DND-41 (cell line): Measurements from ENCODE around the gene EFNA3.

Experiments
- ATAC-seq: fragments of 200-7000 bp; cut with Tn5 transposase; 3 replicates; pipeline ENCODE4 v1.9.1; 2021; ENCODE audit warnings: low read depth; ENCODE audit not compliant: insufficient read depth
- DNase-seq: peaks from one replicate; pipeline ENCODE4 v3.0.0-alpha.2; 2020
- H2AFZ ChIP-seq: 2 replicates; pipeline ENCODE4 v1.6.0; 2012; ENCODE audit warnings: low read depth, low read length
- H3K27ac ChIP-seq: 2 replicates; pipeline ENCODE4 v1.5.1; 2012; ENCODE audit warnings: low read length, inconsistent platforms
- H3K27me3 ChIP-seq: fragments of 200-600 bp; sonication (generic); 2 replicates; pipeline ENCODE4 v1.6.0; 2012; ENCODE audit warnings: low read length, mild to moderate bottlenecking, inconsistent platforms; ENCODE audit not compliant: insufficient read depth, poor library complexity
- H3K36me3 ChIP-seq: 2 replicates; pipeline ENCODE4 v1.5.1; 2012; ENCODE audit warnings: low read length, inconsistent platforms; ENCODE audit not compliant: insufficient read depth
- H3K4me1 ChIP-seq: 2 replicates; pipeline ENCODE4 v1.5.1; 2012; ENCODE audit warnings: mild to moderate bottlenecking, low read length; ENCODE audit not compliant: insufficient read depth
- H3K4me2 ChIP-seq: 2 replicates; pipeline ENCODE4 v1.6.0; 2012; ENCODE audit warnings: mild to moderate bottlenecking, moderate library complexity, low read length, inconsistent platforms; ENCODE audit not compliant: insufficient read depth
- H3K4me3 ChIP-seq, 2 experiments: fragments of 200-600 bp in 1 of 2; shearing (Covaris generic) in 1 of 2; 2 replicates each; pipeline ENCODE4 v1.5.1; 2012 to 2016; ENCODE audit warnings: inconsistent platforms in 2 of 2, low read length in 2 of 2, mild to moderate bottlenecking in 2 of 2, low read depth in 1 of 2, moderate library complexity in 1 of 2
- H3K79me2 ChIP-seq: 2 replicates; pipeline ENCODE4 v1.6.0; 2012; ENCODE audit warnings: low read length, inconsistent platforms; ENCODE audit not compliant: insufficient read depth
- H3K9ac ChIP-seq: 2 replicates; pipeline ENCODE4 v1.6.0; 2012; ENCODE audit warnings: low read depth, mild to moderate bottlenecking, inconsistent platforms, low read length, moderate library complexity
- H3K9me3 ChIP-seq: 2 replicates; pipeline ENCODE4 v1.5.1; 2012; ENCODE audit warnings: low read length, moderate library complexity, mild to moderate bottlenecking, inconsistent platforms; ENCODE audit not compliant: insufficient read depth, severe bottlenecking
- H4K20me1 ChIP-seq: 2 replicates; pipeline ENCODE4 v1.6.0; 2012; ENCODE audit warnings: low read length; ENCODE audit not compliant: insufficient read depth
- EZH2 ChIP-seq: IDR thresholded peaks from 3 replicates; pipeline ENCODE4 v1.6.1; 2012; ENCODE audit warnings: borderline replicate concordance, low read depth, mild to moderate bottlenecking, moderate library complexity, low read length, inconsistent platforms; ENCODE audit not compliant: severe bottlenecking
- TF ChIP-seq, protein P1 (sequence below): IDR thresholded peaks from 2 replicates; pipeline ENCODE4 v1.5.1; 2012; ENCODE audit warnings: borderline replicate concordance, low read length, moderate library complexity, mild to moderate bottlenecking; ENCODE audit not compliant: poor library complexity, severe bottlenecking; ENCODE audit errors: extremely low read depth

EFNA3 gene

GRCh38 chr1:155078469-155079209 is at the start of gene EFNA3:
Gene EFNA3 (plus strand): TSS chr1:155078837. CDS start chr1:155078942, 105 bp downstream.
- Histone ChIP-seq H3K9ac (peak within 1 kb of the TSS; percentile 49; the same call in 1 of the 2 replicates), H3K27ac (no peak within 1 kb of the TSS), H2AFZ (no peak within 1 kb of the TSS; the same call in 1 of the 2 replicates), H3K27me3 (peaks cover 72% of the 10 kb centered on the region), H3K4me2 (peak within 1 kb of the TSS; percentile 67), H3K9me3 (no peaks in the 10 kb centered on the region), H3K36me3 (no peaks in the 10 kb centered on the region), H3K79me2 (no peaks in the 10 kb centered on the region), H3K4me1 (peaks cover 34% of the 10 kb centered on the region), H4K20me1 (peaks cover 36% of the 10 kb centered on the region), H3K4me3 (peak within 1 kb of the TSS in 1 of 2 experiments; percentile 48; a peak in 2 of 4 replicates)
- peak; percentile 93 for TF ChIP-seq EZH2
- TF ChIP-seq, protein P1, sequence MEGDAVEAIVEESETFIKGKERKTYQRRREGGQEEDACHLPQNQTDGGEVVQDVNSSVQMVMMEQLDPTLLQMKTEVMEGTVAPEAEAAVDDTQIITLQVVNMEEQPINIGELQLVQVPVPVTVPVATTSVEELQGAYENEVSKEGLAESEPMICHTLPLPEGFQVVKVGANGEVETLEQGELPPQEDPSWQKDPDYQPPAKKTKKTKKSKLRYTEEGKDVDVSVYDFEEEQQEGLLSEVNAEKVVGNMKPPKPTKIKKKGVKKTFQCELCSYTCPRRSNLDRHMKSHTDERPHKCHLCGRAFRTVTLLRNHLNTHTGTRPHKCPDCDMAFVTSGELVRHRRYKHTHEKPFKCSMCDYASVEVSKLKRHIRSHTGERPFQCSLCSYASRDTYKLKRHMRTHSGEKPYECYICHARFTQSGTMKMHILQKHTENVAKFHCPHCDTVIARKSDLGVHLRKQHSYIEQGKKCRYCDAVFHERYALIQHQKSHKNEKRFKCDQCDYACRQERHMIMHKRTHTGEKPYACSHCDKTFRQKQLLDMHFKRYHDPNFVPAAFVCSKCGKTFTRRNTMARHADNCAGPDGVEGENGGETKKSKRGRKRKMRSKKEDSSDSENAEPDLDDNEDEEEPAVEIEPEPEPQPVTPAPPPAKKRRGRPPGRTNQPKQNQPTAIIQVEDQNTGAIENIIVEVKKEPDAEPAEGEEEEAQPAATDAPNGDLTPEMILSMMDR = no peak
- DNase-seq = peak; percentile 74
- peak; percentile 68 for ATAC-seq

DNA sequence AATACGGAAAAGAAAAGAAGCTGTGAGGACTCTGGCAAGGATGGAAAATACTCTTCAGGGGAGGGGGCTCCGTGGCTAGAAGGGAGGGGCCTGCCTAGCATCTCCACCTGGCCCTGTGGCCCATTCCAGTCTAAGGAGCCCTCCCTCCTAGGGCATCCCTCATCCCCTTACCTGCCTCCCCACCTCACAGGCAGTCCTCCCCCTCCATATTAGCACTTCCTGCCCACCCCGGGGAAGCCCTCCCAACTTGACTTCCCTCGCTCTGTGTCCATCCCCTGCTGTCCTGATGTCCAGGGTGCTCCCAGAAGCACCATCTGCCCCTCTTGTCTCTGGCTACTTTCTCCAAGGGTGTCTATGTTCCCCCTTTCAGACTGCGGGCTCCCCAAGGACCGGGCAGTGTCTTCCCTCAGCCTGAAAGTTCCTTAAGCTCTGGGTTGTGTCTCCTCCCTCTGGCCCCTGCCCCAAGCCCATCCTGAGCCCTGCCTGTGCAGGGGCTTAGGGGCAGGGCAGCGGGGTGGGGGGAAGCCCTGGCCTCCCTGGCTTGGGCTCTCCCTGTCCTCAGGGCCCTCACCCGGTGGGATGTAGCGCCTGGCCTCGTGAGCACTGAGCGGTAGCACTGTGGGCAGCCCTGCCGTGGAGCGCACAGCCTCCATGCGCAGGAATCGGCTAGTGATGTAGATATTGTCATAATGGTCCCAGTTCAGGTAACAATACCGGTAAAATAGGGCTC is 49.0 kb upstream of the EFNA3 start:
- H3K4me1 ChIP-seq = no peaks in the 10 kb centered on the region
- H3K27me3 ChIP-seq = peaks cover 24% of the 10 kb centered on the region
- H3K4me3 ChIP-seq = no peak overlapping the region
- no peak for TF ChIP-seq EZH2
- TF ChIP-seq, protein P1 = no peak
- ATAC-seq = no peak
- peaks cover 7% of the 10 kb centered on the region; the same call in 1 of the 2 replicates for H4K20me1 ChIP-seq
- no peaks in the 10 kb centered on the region for H3K9me3 ChIP-seq
- no peak for DNase-seq
- no peak overlapping the region for H3K9ac ChIP-seq
- no peak overlapping the region for H2AFZ ChIP-seq
- no peaks in the 10 kb centered on the region for H3K79me2 ChIP-seq
- H3K4me2 ChIP-seq = no peak overlapping the region
- H3K36me3 ChIP-seq = no peaks in the 10 kb centered on the region
- H3K27ac ChIP-seq = no peak overlapping the region

- no peaks in the 10 kb centered on the region for H3K9me3 ChIP-seq
- no peak for ATAC-seq
- no peak overlapping the region for H3K27ac ChIP-seq
- no peaks in the 10 kb centered on the region for H3K4me1 ChIP-seq
- peaks cover 7% of the 10 kb centered on the region; the same call in 1 of the 2 replicates for H4K20me1 ChIP-seq
- H3K4me3 ChIP-seq = no peak overlapping the region
- H3K27me3 ChIP-seq = peaks cover 25% of the 10 kb centered on the region
- no peaks in the 10 kb centered on the region for H3K36me3 ChIP-seq
- H2AFZ ChIP-seq = no peak overlapping the region
- no peak overlapping the region for H3K9ac ChIP-seq
- TF ChIP-seq, protein P1 = no peak
- no peak for TF ChIP-seq EZH2
- no peak overlapping the region for H3K4me2 ChIP-seq
- DNase-seq = no peak
- no peaks in the 10 kb centered on the region for H3K79me2 ChIP-seq
These were observed 48.3 kb upstream of the EFNA3 start for GRCh38 chr1:155030243-155030795.
